WTC11 (cell line): ENCODE results near the gene RPL13. TPM values are rescaled to one million over a fixed set of nuclear protein-coding genes. Genes with fewer than 3 reads are reported as not detected.

Source experiments
- ATAC-seq: fragments of 200-7000 bp; cut with Tn5 transposase; 2 replicates; pipeline ENCODE4 v1.10.0; 2021; ENCODE audit warnings: mild to moderate bottlenecking, moderate library complexity
- CTCF ChIA-PET: fragments of 300-600 bp; sonication (Branson Sonifier 250); formaldehyde crosslinking; loops from one replicate; lab custom pipeline; 2021; ENCODE audit warnings: antibody characterized with exemption; lab: Charles Lee
- POLR2A ChIA-PET: fragments of 350-600 bp; sonication (Branson Sonifier 250); formaldehyde crosslinking; loops from one replicate; lab custom pipeline; 2021; ENCODE audit warnings: antibody characterized with exemption; lab: Charles Lee
- DNase-seq: peaks from one replicate; pipeline ENCODE4 v3.0.0; 2021; ENCODE audit warnings: low spot score
- H3K27ac Mint-ChIP-seq: 2 replicates; pipeline ENCODE4 v1.8.0; 2021; ENCODE audit warnings: mixed read lengths
- H3K27me3 Mint-ChIP-seq: 2 replicates; pipeline ENCODE4 v1.8.0; 2021; ENCODE audit warnings: low read depth, mild to moderate bottlenecking, moderate library complexity, mixed read lengths
- H3K36me3 Mint-ChIP-seq: 2 replicates; pipeline ENCODE4 v1.8.0; 2021; ENCODE audit warnings: mixed read lengths
- H3K4me1 Mint-ChIP-seq: 2 replicates; pipeline ENCODE4 v1.8.0; 2022; ENCODE audit warnings: mixed read lengths
- H3K4me3 Mint-ChIP-seq: 2 replicates; pipeline ENCODE4 v1.8.0; 2021; ENCODE audit warnings: mild to moderate bottlenecking, moderate library complexity, mixed read lengths
- H3K9me3 Mint-ChIP-seq: 2 replicates; pipeline ENCODE4 v1.8.0; 2021; ENCODE audit warnings: mixed read lengths
- ATF1 ChIP-seq: sonication (generic); formaldehyde crosslinking; IDR thresholded peaks from 2 replicates; pipeline ENCODE4 v1.8.1; 2023; ENCODE audit warnings: mild to moderate bottlenecking, moderate library complexity, missing genetic modification reagents
- EMX1 ChIP-seq: fragments of 250-450 bp; sonication (Bioruptor Pico); IDR thresholded peaks from 2 replicates; pipeline ENCODE4 v1.8.0; 2021; ENCODE audit warnings: mild to moderate bottlenecking
- GTF2I ChIP-seq: fragments of 250-450 bp; sonication (Bioruptor Pico); conservative IDR thresholded peaks from 2 replicates; pipeline ENCODE4 v1.4.0; 2021; ENCODE audit warnings: mild to moderate bottlenecking
- NFATC4 ChIP-seq: fragments of 250-450 bp; sonication (Bioruptor Pico); IDR thresholded peaks from 2 replicates; pipeline ENCODE4 v1.9.0; 2021; ENCODE audit warnings: mild to moderate bottlenecking
- OVOL2 ChIP-seq: fragments of 250-450 bp; sonication (Bioruptor Pico); IDR thresholded peaks from 2 replicates; pipeline ENCODE4 v1.9.0; 2021; ENCODE audit warnings: mild to moderate bottlenecking, borderline replicate concordance
- ZNF138 ChIP-seq: sonication (generic); formaldehyde crosslinking; conservative IDR thresholded peaks from 2 replicates; pipeline ENCODE4 v1.8.1; 2022; ENCODE audit warnings: mild to moderate bottlenecking, moderate library complexity, missing genetic modification reagents
- ZNF232 ChIP-seq: sonication (generic); formaldehyde crosslinking; IDR thresholded peaks from 2 replicates; pipeline ENCODE4 v1.8.0; 2022; ENCODE audit warnings: mild to moderate bottlenecking, missing genetic modification reagents
- ZNF396 ChIP-seq: fragments of 250-450 bp; sonication (Bioruptor Pico); IDR thresholded peaks from 2 replicates; pipeline ENCODE4 v1.8.0; 2021; ENCODE audit warnings: mild to moderate bottlenecking, moderate library complexity, borderline replicate concordance
- total RNA-seq: library from RNA; stranded (reverse); gene quantifications from 3 replicates; pipeline ENCODE4 v1.2.3, GENCODE V29; 2021
- TF ChIP-seq, protein P1 (sequence below): sonication (generic); formaldehyde crosslinking; IDR thresholded peaks from 2 replicates; pipeline ENCODE4 v1.8.0; 2022; ENCODE audit warnings: mild to moderate bottlenecking, missing genetic modification reagents
- TF ChIP-seq, protein P2 (sequence below): sonication (generic); formaldehyde crosslinking; IDR thresholded peaks from 2 replicates; pipeline ENCODE4 v1.8.0; 2023; ENCODE audit warnings: missing genetic modification reagents
- TF ChIP-seq, protein P3 (sequence below): sonication (generic); formaldehyde crosslinking; IDR thresholded peaks from 2 replicates; pipeline ENCODE4 v1.8.1; 2022; ENCODE audit warnings: low read depth, missing genetic modification reagents, borderline replicate concordance
- TF ChIP-seq, protein P4 (sequence below): sonication (generic); formaldehyde crosslinking; IDR thresholded peaks from 2 replicates; pipeline ENCODE4 v1.8.0; 2022; ENCODE audit warnings: mild to moderate bottlenecking, missing genetic modification reagents
- TF ChIP-seq, protein P5 (sequence below): sonication (generic); formaldehyde crosslinking; IDR thresholded peaks from 2 replicates; pipeline ENCODE4 v1.8.1; 2023; ENCODE audit warnings: mild to moderate bottlenecking, missing genetic modification reagents
- TF ChIP-seq, protein P6 (sequence below): sonication (generic); formaldehyde crosslinking; IDR thresholded peaks from 2 replicates; pipeline ENCODE4 v1.8.0; 2022; ENCODE audit warnings: missing genetic modification reagents

Gene RPL13
- total RNA-seq, 1 experiment from 2014 or later: 2,631 TPM

DNA sequence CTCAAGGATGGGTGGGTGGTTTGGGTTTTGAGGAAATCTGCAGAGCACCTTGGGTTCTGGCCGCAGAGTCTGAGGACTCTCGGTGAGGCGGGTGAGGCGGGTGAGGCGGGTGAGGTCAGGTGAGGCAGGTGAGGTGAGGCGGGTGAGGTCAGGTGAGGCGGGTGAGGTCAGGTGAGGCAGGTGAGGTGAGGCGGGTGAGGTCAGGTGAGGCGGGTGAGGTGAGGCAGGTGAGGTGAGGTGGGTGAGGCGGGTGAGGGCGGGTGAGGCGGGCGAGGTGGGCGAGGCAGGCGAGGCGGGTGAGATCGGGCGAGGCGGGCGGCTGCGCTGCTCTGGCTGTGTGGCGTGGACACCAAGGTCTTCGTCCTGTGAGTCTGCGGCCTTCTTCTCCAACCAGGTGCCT lies 24.1 kb upstream of the RPL13 start:
- ATAC-seq (no peak), DNase-seq (no peak)
- Mint-ChIP-seq H3K27me3 (no peaks in the 10 kb centered on the region), H3K4me3 (no peak overlapping the region), H3K36me3 (peaks cover 49% of the 10 kb centered on the region), H3K4me1 (no peaks in the 10 kb centered on the region), H3K27ac (no peak overlapping the region), H3K9me3 (no peaks in the 10 kb centered on the region)
- CTCF ChIA-PET: interaction anchor here (0.7 kb wide), 1 partner anchor 66 kb away, joined by 3 read pairs; no protein-coding TSS in a partner anchor
- POLR2A ChIA-PET: no interaction called here
- no peak for TF ChIP-seq OVOL2
- TF ChIP-seq, protein P1, sequence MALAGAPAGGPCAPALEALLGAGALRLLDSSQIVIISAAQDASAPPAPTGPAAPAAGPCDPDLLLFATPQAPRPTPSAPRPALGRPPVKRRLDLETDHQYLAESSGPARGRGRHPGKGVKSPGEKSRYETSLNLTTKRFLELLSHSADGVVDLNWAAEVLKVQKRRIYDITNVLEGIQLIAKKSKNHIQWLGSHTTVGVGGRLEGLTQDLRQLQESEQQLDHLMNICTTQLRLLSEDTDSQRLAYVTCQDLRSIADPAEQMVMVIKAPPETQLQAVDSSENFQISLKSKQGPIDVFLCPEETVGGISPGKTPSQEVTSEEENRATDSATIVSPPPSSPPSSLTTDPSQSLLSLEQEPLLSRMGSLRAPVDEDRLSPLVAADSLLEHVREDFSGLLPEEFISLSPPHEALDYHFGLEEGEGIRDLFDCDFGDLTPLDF (CRISPR knock-in tag): no peak
- TF ChIP-seq ATF1 (CRISPR knock-in tag): no peak
- TF ChIP-seq ZNF396 (CRISPR knock-in tag): no peak
- TF ChIP-seq GTF2I (CRISPR knock-in tag): no peak
- no peak for TF ChIP-seq ZNF138 (CRISPR knock-in tag)
- TF ChIP-seq, protein P2, sequence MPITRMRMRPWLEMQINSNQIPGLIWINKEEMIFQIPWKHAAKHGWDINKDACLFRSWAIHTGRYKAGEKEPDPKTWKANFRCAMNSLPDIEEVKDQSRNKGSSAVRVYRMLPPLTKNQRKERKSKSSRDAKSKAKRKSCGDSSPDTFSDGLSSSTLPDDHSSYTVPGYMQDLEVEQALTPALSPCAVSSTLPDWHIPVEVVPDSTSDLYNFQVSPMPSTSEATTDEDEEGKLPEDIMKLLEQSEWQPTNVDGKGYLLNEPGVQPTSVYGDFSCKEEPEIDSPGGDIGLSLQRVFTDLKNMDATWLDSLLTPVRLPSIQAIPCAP: no peak
- TF ChIP-seq NFATC4 (CRISPR knock-in tag): no peak
- no peak for TF ChIP-seq ZNF232 (CRISPR knock-in tag)
- TF ChIP-seq, protein P3, sequence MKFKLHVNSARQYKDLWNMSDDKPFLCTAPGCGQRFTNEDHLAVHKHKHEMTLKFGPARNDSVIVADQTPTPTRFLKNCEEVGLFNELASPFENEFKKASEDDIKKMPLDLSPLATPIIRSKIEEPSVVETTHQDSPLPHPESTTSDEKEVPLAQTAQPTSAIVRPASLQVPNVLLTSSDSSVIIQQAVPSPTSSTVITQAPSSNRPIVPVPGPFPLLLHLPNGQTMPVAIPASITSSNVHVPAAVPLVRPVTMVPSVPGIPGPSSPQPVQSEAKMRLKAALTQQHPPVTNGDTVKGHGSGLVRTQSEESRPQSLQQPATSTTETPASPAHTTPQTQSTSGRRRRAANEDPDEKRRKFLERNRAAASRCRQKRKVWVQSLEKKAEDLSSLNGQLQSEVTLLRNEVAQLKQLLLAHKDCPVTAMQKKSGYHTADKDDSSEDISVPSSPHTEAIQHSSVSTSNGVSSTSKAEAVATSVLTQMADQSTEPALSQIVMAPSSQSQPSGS (CRISPR knock-in tag): no peak
- TF ChIP-seq, protein P4, sequence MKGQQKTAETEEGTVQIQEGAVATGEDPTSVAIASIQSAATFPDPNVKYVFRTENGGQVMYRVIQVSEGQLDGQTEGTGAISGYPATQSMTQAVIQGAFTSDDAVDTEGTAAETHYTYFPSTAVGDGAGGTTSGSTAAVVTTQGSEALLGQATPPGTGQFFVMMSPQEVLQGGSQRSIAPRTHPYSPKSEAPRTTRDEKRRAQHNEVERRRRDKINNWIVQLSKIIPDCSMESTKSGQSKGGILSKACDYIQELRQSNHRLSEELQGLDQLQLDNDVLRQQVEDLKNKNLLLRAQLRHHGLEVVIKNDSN (CRISPR knock-in tag): no peak
- TF ChIP-seq EMX1: no peak
- TF ChIP-seq, protein P5, sequence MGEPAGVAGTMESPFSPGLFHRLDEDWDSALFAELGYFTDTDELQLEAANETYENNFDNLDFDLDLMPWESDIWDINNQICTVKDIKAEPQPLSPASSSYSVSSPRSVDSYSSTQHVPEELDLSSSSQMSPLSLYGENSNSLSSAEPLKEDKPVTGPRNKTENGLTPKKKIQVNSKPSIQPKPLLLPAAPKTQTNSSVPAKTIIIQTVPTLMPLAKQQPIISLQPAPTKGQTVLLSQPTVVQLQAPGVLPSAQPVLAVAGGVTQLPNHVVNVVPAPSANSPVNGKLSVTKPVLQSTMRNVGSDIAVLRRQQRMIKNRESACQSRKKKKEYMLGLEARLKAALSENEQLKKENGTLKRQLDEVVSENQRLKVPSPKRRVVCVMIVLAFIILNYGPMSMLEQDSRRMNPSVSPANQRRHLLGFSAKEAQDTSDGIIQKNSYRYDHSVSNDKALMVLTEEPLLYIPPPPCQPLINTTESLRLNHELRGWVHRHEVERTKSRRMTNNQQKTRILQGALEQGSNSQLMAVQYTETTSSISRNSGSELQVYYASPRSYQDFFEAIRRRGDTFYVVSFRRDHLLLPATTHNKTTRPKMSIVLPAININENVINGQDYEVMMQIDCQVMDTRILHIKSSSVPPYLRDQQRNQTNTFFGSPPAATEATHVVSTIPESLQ (CRISPR knock-in tag): no peak

DNA sequence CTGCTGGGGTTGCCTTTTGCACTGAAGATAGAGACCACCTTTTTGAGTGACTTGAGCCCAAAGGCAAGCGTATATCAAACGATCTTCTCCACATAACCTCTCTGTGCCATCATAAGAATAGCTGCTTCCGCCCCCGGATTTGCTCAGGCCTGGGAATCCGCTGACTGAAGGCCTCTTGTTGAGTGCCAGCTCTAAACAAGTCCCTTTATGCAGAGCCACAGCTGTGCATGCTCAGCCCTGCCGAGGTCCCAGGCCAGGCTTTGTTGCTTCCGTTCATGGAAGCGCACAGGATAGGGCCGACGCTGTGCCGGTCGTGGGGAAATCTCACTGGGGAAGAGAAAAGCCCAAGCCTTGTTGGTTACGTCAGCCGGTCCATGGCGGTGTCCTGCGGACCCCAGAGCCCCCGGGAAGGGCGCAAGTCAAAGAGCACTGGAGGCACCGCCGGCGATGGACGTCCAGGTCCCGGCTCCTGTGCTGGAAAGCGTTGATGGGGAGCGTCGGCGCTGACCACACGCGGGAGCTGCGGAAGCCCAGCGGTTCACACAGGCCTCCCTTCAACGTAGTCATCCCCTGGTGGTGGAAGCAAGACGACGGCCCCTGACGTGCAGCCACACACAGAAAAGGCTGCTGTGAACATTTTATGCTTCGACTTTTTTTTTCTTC lies 23.5 kb upstream of the RPL13 start:
- CTCF ChIA-PET: interaction anchor here (0.7 to 1.3 kb wide), 3 partner anchors 12 to 65 kb away, joined by 3 read pairs; no protein-coding TSS in a partner anchor
- POLR2A ChIA-PET: interaction anchor here (0.5 kb wide), 1 partner anchor 10 kb away, joined by 9 read pairs; no protein-coding TSS in a partner anchor

More for the DNA sequence above, 23.5 kb upstream of the RPL13 start:
- ATAC-seq (no peak), DNase-seq (no peak)
- Mint-ChIP-seq H3K9me3 (no peaks in the 10 kb centered on the region), H3K4me1 (no peaks in the 10 kb centered on the region), H3K4me3 (no peak overlapping the region), H3K27ac (no peak overlapping the region), H3K36me3 (peaks cover 46% of the 10 kb centered on the region), H3K27me3 (no peaks in the 10 kb centered on the region)
- TF ChIP-seq, protein P6, sequence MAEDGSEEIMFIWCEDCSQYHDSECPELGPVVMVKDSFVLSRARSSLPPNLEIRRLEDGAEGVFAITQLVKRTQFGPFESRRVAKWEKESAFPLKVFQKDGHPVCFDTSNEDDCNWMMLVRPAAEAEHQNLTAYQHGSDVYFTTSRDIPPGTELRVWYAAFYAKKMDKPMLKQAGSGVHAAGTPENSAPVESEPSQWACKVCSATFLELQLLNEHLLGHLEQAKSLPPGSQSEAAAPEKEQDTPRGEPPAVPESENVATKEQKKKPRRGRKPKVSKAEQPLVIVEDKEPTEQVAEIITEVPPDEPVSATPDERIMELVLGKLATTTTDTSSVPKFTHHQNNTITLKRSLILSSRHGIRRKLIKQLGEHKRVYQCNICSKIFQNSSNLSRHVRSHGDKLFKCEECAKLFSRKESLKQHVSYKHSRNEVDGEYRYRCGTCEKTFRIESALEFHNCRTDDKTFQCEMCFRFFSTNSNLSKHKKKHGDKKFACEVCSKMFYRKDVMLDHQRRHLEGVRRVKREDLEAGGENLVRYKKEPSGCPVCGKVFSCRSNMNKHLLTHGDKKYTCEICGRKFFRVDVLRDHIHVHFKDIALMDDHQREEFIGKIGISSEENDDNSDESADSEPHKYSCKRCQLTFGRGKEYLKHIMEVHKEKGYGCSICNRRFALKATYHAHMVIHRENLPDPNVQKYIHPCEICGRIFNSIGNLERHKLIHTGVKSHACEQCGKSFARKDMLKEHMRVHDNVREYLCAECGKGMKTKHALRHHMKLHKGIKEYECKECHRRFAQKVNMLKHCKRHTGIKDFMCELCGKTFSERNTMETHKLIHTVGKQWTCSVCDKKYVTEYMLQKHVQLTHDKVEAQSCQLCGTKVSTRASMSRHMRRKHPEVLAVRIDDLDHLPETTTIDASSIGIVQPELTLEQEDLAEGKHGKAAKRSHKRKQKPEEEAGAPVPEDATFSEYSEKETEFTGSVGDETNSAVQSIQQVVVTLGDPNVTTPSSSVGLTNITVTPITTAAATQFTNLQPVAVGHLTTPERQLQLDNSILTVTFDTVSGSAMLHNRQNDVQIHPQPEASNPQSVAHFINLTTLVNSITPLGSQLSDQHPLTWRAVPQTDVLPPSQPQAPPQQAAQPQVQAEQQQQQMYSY: no peak
